GM12878 (cell line): ENCODE measurements around the gene ITGA7. TPM values are rescaled to one million over a fixed set of nuclear protein-coding genes. Genes with fewer than 3 reads are reported as not detected.

Source experiments
- ATAC-seq: fragments of 200-7000 bp; cut with Tn5 transposase; 3 replicates; pipeline ENCODE4 v1.9.1; 2020; ENCODE audit warnings: mild to moderate bottlenecking, moderate library complexity
- BruUV-seq: library from RNA; stranded (reverse); fragments of 400-500 nt; replicated peaks from 2 replicates; lab custom pipeline; 2021; lab: Mats Ljungman, UMichigan
- CTCF ChIA-PET: fragments of 300-600 bp; sonication (Branson Sonifier 250); formaldehyde crosslinking; extraction: SDS; loops from one replicate; lab custom pipeline; 2021; ENCODE audit warnings: inconsistent platforms; lab: Yijun Ruan, JAX
- POLR2A ChIA-PET: fragments of 350-600 bp; formaldehyde crosslinking; extraction: SDS; loops from one replicate; lab custom pipeline; 2021; ENCODE audit warnings: inconsistent platforms; lab: Charles Lee
- RAD21 ChIA-PET: fragments of 300-600 bp; sonication (Branson Sonifier 250); formaldehyde crosslinking; loops from one replicate; lab custom pipeline; 2023; ENCODE audit warnings: antibody characterized with exemption; ENCODE audit not compliant: unreplicated experiment; lab: Charles Lee
- SMC1A ChIA-PET: fragments of 300-600 bp; sonication (Branson Sonifier 250); formaldehyde crosslinking; loops from one replicate; lab custom pipeline; 2023; ENCODE audit not compliant: unreplicated experiment, uncharacterized antibody; lab: Charles Lee
- DNase-seq: peaks from one replicate; pipeline ENCODE4 v3.0.0-alpha.2; 2011; ENCODE audit warnings: low read depth, low spot score
- FAIRE-seq: peaks from 3 replicates; lab custom pipeline; 2011; peaks lifted over from hg19 to GRCh38; lab: Jason Lieb, UNC
- H2AFZ ChIP-seq: 2 replicates; pipeline ENCODE4 v1.6.0; 2011; ENCODE audit warnings: low read depth, low read length, control low read depth; ENCODE audit not compliant: control insufficient read depth
- H3K27ac ChIP-seq: 2 replicates; pipeline ENCODE4 v1.5.1; 2011; ENCODE audit warnings: control low read depth; ENCODE audit not compliant: control insufficient read depth, insufficient read depth
- H3K27me3 ChIP-seq, 2 experiments: replicated peaks in 1 of 2; 2 replicates each; pipeline versions ENCODE4 v1.6.0 to v1.6.1; 2011; ENCODE audit warnings: low read length in 1 of 2; ENCODE audit not compliant: control insufficient read depth in 2 of 2, insufficient read depth in 2 of 2
- H3K36me3 ChIP-seq, 2 experiments: 2 replicates each; pipeline ENCODE4 v1.5.1; 2011; ENCODE audit warnings: low read length in 1 of 2; ENCODE audit not compliant: control insufficient read depth in 2 of 2, insufficient read depth in 2 of 2
- H3K4me1 ChIP-seq: 2 replicates; pipeline ENCODE4 v1.6.1; 2011; ENCODE audit warnings: mild to moderate bottlenecking, low read length, moderate library complexity, mixed read lengths; ENCODE audit not compliant: control insufficient read depth, insufficient read depth
- H3K4me2 ChIP-seq: 2 replicates; pipeline ENCODE4 v1.6.0; 2011; ENCODE audit warnings: control low read depth; ENCODE audit not compliant: control insufficient read depth, insufficient read depth
- H3K4me3 ChIP-seq: fragments of 200-600 bp; sonication (generic); 2 replicates; pipeline ENCODE4 v1.5.1; 2016
- H3K79me2 ChIP-seq: 2 replicates; pipeline ENCODE4 v1.6.0; 2011; ENCODE audit warnings: low read length; ENCODE audit not compliant: control insufficient read depth, insufficient read depth
- H3K9ac ChIP-seq: 2 replicates; pipeline ENCODE4 v1.8.0; 2011; ENCODE audit warnings: low read length, control low read depth, mixed read lengths; ENCODE audit not compliant: control insufficient read depth, insufficient read depth
- H3K9me3 ChIP-seq: replicated peaks from 3 replicates; pipeline ENCODE4 v1.5.1; 2011; ENCODE audit warnings: mild to moderate bottlenecking, low read length; ENCODE audit not compliant: control insufficient read depth, insufficient read depth
- H4K20me1 ChIP-seq: 2 replicates; pipeline ENCODE4 v1.6.0; 2011; ENCODE audit not compliant: control insufficient read depth, insufficient read depth
- ESRRA ChIP-seq: IDR thresholded peaks from 2 replicates; pipeline ENCODE4 v1.6.1; 2012; ENCODE audit warnings: mild to moderate bottlenecking, low read length, improper control_type of control experiment
- MYC ChIP-seq: IDR thresholded peaks from 2 replicates; pipeline ENCODE4 v1.6.1; 2011; ENCODE audit warnings: mild to moderate bottlenecking, low read length, moderate library complexity, inconsistent platforms; ENCODE audit not compliant: insufficient read depth, insufficient replicate concordance, insufficient read length, severe bottlenecking
- WGBS: methylation state at CpG from one replicate; pipeline ENCODE4 v1.1.6; 2016; ENCODE audit warnings: low lambda C conversion rate; ENCODE audit not compliant: insufficient replicate concordance, insufficient coverage; ENCODE audit errors: missing lambda C conversion rate; 5-methylcytosine and 5-hydroxymethylcytosine counted together
- in situ Hi-C: fragments of 300-500 bp; cut with MboI; formaldehyde crosslinking; loops from 9 replicates; pipeline ENCODE4 v1.14.3; 2018; ENCODE audit warnings: mixed read lengths
- intact Hi-C: fragments of 100-400 bp; cut with micrococcal nuclease; formaldehyde crosslinking; loops from one replicate; pipeline ENCODE4 v1.14.2; 2022; ENCODE audit not compliant: unreplicated experiment
- polyA plus RNA-seq, 11 experiments: library from polyadenylated mRNA; depleted of rRNA in 4 of 11; unstranded in 6 of 11; stranded (reverse) in 5 of 11; fragments of >200 nt; fragmentation: Nextera tagmentation in 4 of 11; fragmentation: Illumina TruSeq in 1 of 11; extraction: Ambion mirVana in 4 of 11; extraction: Trizol in 1 of 11; gene quantifications; 1 replicate in 1 of 11; 2 replicates in 10 of 11; pipeline versions ENCODE4 v1.2.1 to v1.2.3, GENCODE V29; 2011 to 2016; ENCODE audit warnings: inconsistent platforms in 2 of 11, missing spikeins in 2 of 11, low read depth in 1 of 11
- total RNA-seq, 4 experiments: library from RNA; depleted of rRNA in 3 of 4; stranded (reverse); fragments of >200 nt in 3 of 4; fragmentation: Illumina TruSeq in 1 of 4; extraction: Trizol in 1 of 4; gene quantifications; 2 replicates each; pipeline versions ENCODE4 v1.2.1 to v1.2.3, GENCODE V29; 2013 to 2021
- TF ChIP-seq, protein P1 (sequence below): fragments of 450-650 bp; IDR thresholded peaks from 2 replicates; pipeline ENCODE4 v1.6.1; 2017; ENCODE audit warnings: mild to moderate bottlenecking, moderate library complexity
- TF ChIP-seq, protein P2 (sequence below): IDR thresholded peaks from 2 replicates; pipeline ENCODE4 v1.6.1; 2012; ENCODE audit warnings: low read length, inconsistent platforms

Gene ITGA7
- total and polyA plus RNA-seq, 10 of the 15 experiments (the other 5 are each of a cell fraction or from before 2014, with no cell fraction given): 0.18 to 5.1 (median 1.5) TPM

DNA sequence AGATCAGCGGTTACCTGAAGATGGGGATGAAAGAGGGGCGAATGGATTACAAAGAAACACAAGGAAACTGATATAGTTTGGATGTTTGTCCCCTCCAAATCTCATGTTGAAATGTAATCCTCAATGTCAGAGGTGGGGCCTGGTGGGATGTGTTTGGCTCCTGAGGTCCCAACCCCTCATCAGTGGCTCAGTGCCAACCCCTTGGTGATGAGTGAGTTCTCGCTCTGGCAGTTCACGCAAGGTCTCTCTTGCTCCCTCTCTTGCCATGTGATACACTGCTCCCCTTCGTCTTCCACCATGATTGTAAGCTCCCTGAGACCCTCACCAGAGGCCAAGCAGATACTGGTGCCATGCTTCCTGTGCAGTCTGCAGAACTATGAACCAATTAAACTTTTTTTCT, 28.0 kb downstream of the ITGA7 start:
- ATAC-seq (no peak), DNase-seq (no peak), FAIRE-seq (no peak)
- Histone ChIP-seq H3K79me2 (no peaks in the 10 kb centered on the region), H3K9ac (no peak overlapping the region), H3K27ac (no peak overlapping the region), H3K4me3 (no peak overlapping the region), H3K4me2 (no peak overlapping the region), H3K4me1 (peaks cover 10% of the 10 kb centered on the region), H3K27me3 (no peaks in the 10 kb centered on the region), H4K20me1 (no peaks in the 10 kb centered on the region), H3K9me3 (no peaks in the 10 kb centered on the region), H3K36me3 (no peaks in the 10 kb centered on the region), H2AFZ (no peak overlapping the region)
- ChIA-PET RAD21 (no interaction called here), POLR2A (no interaction called here), CTCF (no interaction called here), SMC1A (no interaction called here)
- in situ Hi-C loops (no loop called here), intact Hi-C loops (no loop called here)
- BruUV-seq: no TSS peak
- TF ChIP-seq ESRRA: no peak
- TF ChIP-seq, protein P1, sequence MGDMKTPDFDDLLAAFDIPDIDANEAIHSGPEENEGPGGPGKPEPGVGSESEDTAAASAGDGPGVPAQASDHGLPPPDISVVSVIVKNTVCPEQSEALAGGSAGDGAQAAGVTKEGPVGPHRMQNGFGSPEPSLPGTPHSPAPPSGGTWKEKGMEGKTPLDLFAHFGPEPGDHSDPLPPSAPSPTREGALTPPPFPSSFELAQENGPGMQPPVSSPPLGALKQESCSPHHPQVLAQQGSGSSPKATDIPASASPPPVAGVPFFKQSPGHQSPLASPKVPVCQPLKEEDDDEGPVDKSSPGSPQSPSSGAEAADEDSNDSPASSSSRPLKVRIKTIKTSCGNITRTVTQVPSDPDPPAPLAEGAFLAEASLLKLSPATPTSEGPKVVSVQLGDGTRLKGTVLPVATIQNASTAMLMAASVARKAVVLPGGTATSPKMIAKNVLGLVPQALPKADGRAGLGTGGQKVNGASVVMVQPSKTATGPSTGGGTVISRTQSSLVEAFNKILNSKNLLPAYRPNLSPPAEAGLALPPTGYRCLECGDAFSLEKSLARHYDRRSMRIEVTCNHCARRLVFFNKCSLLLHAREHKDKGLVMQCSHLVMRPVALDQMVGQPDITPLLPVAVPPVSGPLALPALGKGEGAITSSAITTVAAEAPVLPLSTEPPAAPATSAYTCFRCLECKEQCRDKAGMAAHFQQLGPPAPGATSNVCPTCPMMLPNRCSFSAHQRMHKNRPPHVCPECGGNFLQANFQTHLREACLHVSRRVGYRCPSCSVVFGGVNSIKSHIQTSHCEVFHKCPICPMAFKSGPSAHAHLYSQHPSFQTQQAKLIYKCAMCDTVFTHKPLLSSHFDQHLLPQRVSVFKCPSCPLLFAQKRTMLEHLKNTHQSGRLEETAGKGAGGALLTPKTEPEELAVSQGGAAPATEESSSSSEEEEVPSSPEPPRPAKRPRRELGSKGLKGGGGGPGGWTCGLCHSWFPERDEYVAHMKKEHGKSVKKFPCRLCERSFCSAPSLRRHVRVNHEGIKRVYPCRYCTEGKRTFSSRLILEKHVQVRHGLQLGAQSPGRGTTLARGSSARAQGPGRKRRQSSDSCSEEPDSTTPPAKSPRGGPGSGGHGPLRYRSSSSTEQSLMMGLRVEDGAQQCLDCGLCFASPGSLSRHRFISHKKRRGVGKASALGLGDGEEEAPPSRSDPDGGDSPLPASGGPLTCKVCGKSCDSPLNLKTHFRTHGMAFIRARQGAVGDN: no peak
- TF ChIP-seq, protein P2, sequence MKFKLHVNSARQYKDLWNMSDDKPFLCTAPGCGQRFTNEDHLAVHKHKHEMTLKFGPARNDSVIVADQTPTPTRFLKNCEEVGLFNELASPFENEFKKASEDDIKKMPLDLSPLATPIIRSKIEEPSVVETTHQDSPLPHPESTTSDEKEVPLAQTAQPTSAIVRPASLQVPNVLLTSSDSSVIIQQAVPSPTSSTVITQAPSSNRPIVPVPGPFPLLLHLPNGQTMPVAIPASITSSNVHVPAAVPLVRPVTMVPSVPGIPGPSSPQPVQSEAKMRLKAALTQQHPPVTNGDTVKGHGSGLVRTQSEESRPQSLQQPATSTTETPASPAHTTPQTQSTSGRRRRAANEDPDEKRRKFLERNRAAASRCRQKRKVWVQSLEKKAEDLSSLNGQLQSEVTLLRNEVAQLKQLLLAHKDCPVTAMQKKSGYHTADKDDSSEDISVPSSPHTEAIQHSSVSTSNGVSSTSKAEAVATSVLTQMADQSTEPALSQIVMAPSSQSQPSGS: no peak
- TF ChIP-seq MYC: no peak
- WGBS: 62% methylated on average over 5 of the region's 5 CpGs
